Measurements from ENCODE around the gene HOXA11. TPM values are rescaled to one million over a fixed set of nuclear protein-coding genes. Genes with fewer than 3 reads are reported as not detected.

The HOXA11 gene
- total and polyA plus RNA-seq, 8 donors = 5.2 TPM; not detected in 7

DNA sequence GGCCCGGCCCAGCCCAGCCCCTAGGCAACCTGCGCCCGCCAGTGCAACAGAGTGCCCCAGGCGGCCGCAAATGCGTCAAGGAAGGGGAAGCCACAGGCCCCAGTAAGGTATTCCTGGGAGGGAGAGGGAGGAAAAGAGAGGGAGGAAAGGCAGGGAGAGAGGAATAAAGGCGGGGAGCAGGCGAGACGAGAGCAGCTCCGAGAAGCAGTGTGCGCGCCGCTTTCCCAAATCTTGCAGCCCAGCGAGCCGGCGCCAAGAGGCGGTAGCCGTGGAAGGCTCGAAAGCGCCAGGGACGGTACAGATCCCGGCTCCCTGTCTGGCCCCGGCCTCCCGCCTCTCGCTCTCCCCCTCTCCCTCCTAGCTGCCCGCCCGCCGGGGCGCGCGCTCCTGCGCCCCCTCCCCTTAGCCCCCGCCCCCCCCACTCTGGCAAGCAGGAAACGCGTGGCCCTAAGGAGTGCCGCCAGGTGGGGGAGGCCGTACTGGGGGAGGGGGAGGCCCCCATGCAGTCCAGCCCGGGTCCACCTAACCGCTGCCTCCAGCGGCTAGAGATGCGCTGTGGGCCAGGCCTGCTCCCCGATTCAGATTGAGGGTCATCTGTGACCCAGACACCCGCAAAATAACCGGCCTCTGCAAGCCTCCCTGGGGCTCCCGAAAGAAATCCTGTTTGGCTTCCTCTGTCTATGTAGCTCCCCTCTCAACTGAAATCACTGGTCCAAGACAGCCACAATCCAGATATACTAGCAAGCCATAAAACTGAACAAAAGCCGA is 15.2 kb downstream of the HOXA11 start:
- no peak overlapping the region for H3K27ac ChIP-seq

DNA sequence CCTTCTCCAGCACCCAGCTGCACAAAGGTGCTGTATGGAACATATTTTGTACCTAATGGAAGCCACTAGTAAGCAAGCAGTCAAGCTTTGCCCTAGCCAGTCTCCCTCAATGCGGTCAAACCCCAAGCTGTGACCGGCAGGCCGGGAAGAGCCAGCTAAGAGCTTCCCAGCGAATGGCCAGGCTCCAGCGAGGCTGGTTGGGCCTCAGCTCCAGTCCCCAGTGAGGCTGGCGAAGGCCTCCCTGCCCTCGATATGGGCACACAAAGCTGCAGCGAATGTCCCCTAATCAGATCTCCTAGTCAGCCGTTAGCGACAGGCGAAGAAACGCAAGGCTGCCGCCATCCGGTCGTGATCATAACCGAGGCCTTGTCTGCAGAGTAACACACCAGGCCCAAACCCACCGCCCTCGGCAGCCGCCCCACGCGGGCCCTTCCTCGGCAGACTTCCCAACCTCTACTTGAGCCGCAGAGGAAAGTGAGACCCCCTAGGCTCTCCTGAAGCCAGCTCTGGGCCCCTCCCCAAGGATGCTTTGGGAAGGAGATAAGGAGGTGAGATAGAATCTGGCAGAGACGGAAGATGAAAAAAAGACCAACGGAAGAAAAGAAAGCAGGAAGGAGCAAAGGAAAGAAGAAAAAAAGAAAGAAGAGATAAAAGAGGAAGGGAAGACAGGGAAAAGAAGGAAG is 16.6 kb downstream of the HOXA11 start:
- no peak for TF ChIP-seq POLR2A (IDR thresholded peaks at IDR 0.05)
- TF ChIP-seq EP300 (IDR thresholded peaks at IDR 0.05) = no peak
- TF ChIP-seq POLR2AphosphoS5 (IDR thresholded peaks at IDR 0.05) = no peak
- TF ChIP-seq, protein P1, sequence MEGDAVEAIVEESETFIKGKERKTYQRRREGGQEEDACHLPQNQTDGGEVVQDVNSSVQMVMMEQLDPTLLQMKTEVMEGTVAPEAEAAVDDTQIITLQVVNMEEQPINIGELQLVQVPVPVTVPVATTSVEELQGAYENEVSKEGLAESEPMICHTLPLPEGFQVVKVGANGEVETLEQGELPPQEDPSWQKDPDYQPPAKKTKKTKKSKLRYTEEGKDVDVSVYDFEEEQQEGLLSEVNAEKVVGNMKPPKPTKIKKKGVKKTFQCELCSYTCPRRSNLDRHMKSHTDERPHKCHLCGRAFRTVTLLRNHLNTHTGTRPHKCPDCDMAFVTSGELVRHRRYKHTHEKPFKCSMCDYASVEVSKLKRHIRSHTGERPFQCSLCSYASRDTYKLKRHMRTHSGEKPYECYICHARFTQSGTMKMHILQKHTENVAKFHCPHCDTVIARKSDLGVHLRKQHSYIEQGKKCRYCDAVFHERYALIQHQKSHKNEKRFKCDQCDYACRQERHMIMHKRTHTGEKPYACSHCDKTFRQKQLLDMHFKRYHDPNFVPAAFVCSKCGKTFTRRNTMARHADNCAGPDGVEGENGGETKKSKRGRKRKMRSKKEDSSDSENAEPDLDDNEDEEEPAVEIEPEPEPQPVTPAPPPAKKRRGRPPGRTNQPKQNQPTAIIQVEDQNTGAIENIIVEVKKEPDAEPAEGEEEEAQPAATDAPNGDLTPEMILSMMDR (IDR thresholded peaks at IDR 0.05) = no peak
- no peak for DNase-seq
- no peak overlapping the region for H3K4me3 ChIP-seq
- WGBS, 5 donors = 16 to 33% (median 23%) methylated on average over 8 to 25 of the region's 25 CpGs
- H3K27me3 ChIP-seq = peaks cover 68 to 100% (median 100%) of the 10 kb centered on the region in 3 donors
- H3K4me1 ChIP-seq = peaks cover 25 to 62% (median 57%) of the 10 kb centered on the region in 4 donors
- intact Hi-C loops (cut with DNase I; ENCODE audit: low total_unique reads) = no loop called here
- H3K27ac ChIP-seq = no peak overlapping the region
- H3K36me3 ChIP-seq = no peaks in the 10 kb centered on the region
- H3K9me3 ChIP-seq = peaks cover 0 to 33% (median 9%) of the 10 kb centered on the region in 4 donors

More for the DNA sequence above, 15.2 kb downstream of the HOXA11 start:
- Histone ChIP-seq H3K9me3 (peaks cover 0 to 34% (median 9%) of the 10 kb centered on the region in 4 donors), H3K27me3 (peaks cover 74 to 100% (median 100%) of the 10 kb centered on the region in 3 donors), H3K4me3 (peak overlapping the region in 1 of 4 donors; percentile 24), H3K36me3 (no peaks in the 10 kb centered on the region), H3K4me1 (peaks cover 34 to 69% (median 61%) of the 10 kb centered on the region in 4 donors)
- TF ChIP-seq POLR2AphosphoS5 (IDR thresholded peaks at IDR 0.05) = no peak
- no peak for TF ChIP-seq EP300 (IDR thresholded peaks at IDR 0.05)
- TF ChIP-seq, protein P1 (IDR thresholded peaks at IDR 0.05) = no peak
- no peak for TF ChIP-seq POLR2A (IDR thresholded peaks at IDR 0.05)
- DNase-seq = no peak
- intact Hi-C loops (cut with DNase I; ENCODE audit: low total_unique reads) = loop anchor here (10.0 kb wide), 1 partner anchor 1295 kb away; no protein-coding TSS in a partner anchor
- 5 to 12% (median 11%) methylated on average over 29 to 46 of the region's 46 CpGs for WGBS, 5 donors

DNA sequence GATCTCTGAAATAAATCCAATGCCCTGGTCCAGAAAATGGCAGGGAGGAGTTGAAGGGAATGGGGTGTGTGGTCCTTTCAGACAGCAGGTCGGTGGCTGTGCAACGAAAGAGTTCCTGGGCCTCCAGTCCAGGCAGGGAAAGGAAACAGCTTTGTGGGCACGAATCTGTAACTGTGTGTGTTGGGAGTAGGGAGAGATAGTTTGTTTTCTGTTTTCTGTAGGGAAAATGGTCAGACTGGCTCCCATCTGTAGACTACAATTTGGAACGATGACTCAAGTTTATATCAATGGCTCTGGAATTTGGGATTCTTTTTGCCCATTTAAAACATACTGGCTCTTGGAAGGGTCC is 17.1 kb downstream of the HOXA11 start:
- H3K36me3 ChIP-seq = no peaks in the 10 kb centered on the region
- WGBS, 5 donors = 25 to 35% (median 34%) methylated on average over 4 of the region's 4 CpGs
- H3K27ac ChIP-seq = no peak overlapping the region
- peaks cover 65 to 100% (median 98%) of the 10 kb centered on the region in 3 donors for H3K27me3 ChIP-seq
- H3K4me1 ChIP-seq = peaks cover 20 to 57% (median 51%) of the 10 kb centered on the region in 4 donors
- no peak overlapping the region for H3K4me3 ChIP-seq
- intact Hi-C loops (cut with DNase I; ENCODE audit: low total_unique reads) = no loop called here
- no peak for DNase-seq
- H3K9me3 ChIP-seq = peaks cover 0 to 30% (median 9%) of the 10 kb centered on the region in 4 donors
- TF ChIP-seq EP300 (IDR thresholded peaks at IDR 0.05) (no peak), POLR2A (IDR thresholded peaks at IDR 0.05) (no peak), POLR2AphosphoS5 (IDR thresholded peaks at IDR 0.05) (no peak)
- TF ChIP-seq, protein P1 (IDR thresholded peaks at IDR 0.05) = no peak
